T47D (cell line): ENCODE data around the gene KRTAP5-3.

ENCODE experiments used
- DNase-seq, 2 experiments: peaks; one replicate each; pipeline versions ENCODE4 v3.0.0 to v3.0.0-alpha.2; 2011 to 2012; ENCODE audit warnings: low read depth in 1 of 2, low spot score in 1 of 2
- JUND ChIP-seq: IDR thresholded peaks from 2 replicates; pipeline ENCODE4 v1.6.1; 2012; ENCODE audit warnings: low read depth
- in situ Hi-C: cut with HindIII; loops from 2 replicates; pipeline ENCODE4 v1.10.0; 2016; ENCODE audit warnings: low sequenced_read_pairs, low pct_unique_long_range_greater_than_20kb

KRTAP5-3 gene

GRCh38 chr11:1639666-1640065, 31.4 kb upstream of the KRTAP5-3 start:
- no peak for TF ChIP-seq JUND
- DNase-seq = no peak
- in situ Hi-C loops = no loop called here

DNA sequence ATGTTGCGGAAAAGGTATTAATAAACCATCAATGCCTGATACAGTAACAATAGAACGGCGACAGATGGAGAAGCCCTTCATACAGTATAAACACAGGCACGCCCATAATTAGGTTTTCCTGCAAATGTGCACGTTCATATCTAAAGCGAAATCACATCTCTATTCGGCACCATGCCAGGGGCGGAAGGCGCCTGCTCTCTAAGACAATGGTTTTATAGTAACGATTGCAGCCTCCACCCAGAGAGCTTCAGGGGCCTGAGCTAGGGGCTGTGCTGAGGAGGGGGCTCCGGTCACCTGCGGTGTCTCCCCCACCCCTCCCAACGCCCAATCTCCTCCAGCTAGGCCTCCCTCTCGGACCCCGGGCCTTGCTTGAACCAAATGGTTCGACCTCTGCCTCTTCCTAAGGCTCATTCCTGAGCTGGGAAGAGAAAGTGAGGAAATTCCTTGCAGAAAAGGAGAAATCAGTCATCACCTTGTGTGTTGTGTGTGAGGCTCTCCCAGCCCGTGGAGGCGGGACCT, 30.9 kb upstream of the KRTAP5-3 start:
- in situ Hi-C loops = no loop called here
- no peak for TF ChIP-seq JUND
- DNase-seq = no peak

DNA sequence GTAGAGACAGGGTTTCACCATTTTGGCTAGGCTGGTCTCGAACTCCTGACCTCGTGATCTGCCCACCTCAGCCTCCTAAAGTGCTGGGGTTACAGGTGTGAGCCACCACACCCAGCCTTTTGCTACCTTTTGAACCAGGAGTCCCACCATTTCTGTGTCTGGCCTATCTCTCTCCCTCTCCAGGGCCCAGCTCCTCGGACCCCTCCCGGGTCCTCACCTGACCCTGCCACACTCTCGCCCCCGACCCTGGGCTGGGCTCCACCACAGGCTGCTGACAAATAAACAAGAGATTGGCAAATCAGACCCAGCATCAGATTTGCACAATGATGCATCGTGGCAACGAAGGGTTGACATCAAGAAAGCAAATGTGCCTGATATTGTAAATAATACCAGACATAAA, 30.1 kb upstream of the KRTAP5-3 start:
- no peak for TF ChIP-seq JUND
- no peak for DNase-seq
- in situ Hi-C loops = no loop called here

- no peak for TF ChIP-seq JUND
- in situ Hi-C loops = no loop called here
- DNase-seq = no peak
Observed at GRCh38 chr11:1637628-1638027, 29.4 kb upstream of the KRTAP5-3 start.

DNA sequence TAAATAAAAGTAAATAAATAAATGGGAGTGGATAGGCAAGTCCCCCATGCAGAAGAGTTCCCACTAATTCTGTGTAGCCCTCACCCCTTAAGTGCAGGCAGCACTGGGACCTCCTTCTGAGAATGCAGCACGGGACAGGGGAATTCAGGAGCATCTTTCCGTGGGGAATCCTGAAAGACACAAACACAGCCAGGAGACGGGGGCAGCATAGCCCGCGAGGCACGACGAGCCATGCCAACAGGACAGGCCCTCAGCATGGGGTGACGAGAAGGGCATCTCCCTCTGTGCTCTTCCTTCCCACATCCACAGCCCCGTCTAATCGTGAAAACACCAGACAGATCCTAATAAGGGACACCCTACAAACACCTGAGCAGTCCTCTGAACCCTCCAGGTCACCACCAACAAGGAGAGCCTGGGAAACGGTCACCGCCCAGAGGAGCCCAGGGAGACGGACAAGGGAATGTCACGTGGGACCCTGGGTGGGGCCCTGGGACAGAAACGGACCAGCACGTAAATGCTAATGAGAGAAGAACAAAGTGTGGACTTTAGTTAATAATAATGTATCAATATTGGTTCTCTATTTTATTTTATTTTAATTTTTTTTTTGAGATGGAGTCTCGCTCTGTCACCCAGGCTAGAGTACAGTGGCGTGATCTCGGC, 28.2 kb upstream of the KRTAP5-3 start:
- TF ChIP-seq JUND = no peak
- in situ Hi-C loops = no loop called here

DNA sequence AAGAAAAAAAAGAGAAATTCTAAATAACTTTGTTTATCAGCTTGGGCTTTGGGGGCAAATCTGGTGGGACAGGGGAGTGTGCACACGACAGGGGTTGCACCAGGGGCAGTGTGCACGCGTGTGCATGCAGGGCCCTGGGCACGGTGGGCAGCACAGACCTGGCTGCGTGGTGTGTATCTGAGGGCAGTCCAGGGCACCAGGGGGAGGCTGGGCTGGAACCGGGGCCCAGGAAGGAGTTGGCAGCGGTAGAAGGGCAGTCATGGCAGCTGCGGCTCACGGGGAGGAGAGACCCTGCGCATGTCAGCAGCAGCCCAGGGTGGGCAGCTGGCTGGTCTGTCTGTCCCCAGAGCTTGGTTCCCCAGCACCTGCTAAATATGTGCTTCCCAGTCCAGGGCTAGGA, 25.6 kb upstream of the KRTAP5-3 start:
- no peak for DNase-seq
- TF ChIP-seq JUND = no peak
- in situ Hi-C loops = no loop called here

More for the DNA sequence above, 28.2 kb upstream of the KRTAP5-3 start:
- no peak for DNase-seq

DNA sequence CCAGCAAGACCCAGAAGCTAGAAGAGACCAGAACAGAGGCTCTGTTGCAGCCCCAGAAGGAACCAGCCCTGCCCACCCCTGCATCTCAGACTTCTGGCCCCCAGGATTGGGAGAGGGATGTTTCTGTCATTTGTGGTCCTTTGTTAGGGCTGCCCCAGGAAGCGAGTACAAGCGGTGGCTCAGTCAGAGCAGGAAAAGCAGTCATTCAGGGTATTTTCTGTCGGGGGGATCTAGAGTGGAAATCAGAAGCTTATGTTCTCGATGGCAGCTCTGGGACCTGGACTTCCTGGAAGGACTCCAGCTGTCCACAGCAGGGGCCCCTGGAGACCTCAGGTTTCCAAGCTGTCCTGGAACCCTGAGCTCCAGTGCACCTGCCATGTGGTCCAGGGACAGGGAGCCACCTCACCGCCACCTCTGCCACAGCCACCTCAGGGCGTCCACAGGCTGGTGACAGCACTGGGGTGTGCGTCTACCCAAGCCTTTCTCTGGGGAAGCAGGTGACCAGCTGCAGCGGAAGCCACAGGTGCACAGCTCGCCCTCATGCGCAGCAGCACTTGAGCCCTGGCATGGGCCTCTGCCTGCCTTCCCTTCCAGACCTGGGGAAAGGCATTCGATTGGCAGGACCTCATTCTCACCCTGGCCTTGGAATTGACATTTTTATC, 23.9 kb upstream of the KRTAP5-3 start:
- DNase-seq = no peak
- TF ChIP-seq JUND = no peak
- in situ Hi-C loops = no loop called here

DNA sequence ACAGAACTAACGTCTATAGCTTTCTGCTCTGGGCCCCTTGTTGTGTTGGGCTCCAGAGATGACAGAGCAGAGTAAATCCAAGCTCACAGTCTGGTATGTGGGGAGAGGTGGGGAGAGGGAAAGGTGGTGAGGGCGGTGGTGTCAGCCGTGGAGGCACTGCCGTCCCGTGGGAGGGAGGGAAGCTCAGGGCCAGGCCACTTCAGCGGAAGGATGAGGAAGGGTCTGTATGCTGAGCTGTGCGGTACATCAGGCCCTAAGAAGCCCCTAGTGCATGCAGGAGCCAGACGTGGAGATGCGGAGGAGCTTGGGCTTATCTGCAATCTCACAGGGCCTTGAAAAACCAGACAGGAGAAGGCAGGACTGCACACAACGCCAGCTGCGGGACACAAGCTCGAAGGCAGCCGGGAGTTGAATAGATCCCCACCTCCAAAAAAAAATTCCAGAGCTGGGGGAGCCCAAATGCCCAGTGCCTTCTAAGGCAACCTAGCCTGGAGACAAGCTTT, 22.9 kb upstream of the KRTAP5-3 start:
- in situ Hi-C loops = no loop called here
- no peak for DNase-seq
- no peak for TF ChIP-seq JUND

DNA sequence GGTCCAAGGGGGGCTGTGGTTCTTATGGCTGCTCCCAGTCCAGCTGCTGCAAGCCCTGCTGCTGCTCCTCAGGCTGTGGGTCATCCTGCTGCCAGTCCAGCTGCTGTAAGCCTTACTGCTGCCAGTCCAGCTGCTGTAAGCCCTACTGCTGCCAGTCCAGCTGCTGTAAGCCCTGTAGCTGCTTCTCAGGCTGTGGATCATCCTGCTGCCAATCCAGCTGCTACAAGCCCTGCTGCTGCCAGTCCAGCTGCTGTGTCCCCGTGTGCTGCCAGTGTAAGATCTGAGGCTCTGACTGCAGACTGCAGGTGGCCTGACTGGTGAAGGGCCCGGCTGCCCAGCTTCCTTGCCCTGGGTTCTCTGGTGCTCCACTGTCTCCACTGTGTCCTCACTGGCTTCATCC, 22.0 kb upstream of the KRTAP5-3 start:
- no peak for TF ChIP-seq JUND
- no peak for DNase-seq
- in situ Hi-C loops = no loop called here

GRCh38 chr11:1629326-1630185, 21.3 kb upstream of the KRTAP5-3 start, which contains the start of gene KRTAP5-5:
Gene KRTAP5-5, plus strand, starts transcription at chr11:1629775. Its CDS starts 66 bp downstream, at chr11:1629841.
- in situ Hi-C loops = no loop called here

GRCh38 chr11:1628506-1629325, 20.5 kb upstream of the KRTAP5-3 start:
- in situ Hi-C loops = no loop called here
- DNase-seq = peak; percentile 37 to 76
- TF ChIP-seq JUND = no peak

More at GRCh38 chr11:1629326-1630185, 21.3 kb upstream of the KRTAP5-3 start, which contains the start of gene KRTAP5-5:
- DNase-seq = no peak
- TF ChIP-seq JUND = no peak

DNA sequence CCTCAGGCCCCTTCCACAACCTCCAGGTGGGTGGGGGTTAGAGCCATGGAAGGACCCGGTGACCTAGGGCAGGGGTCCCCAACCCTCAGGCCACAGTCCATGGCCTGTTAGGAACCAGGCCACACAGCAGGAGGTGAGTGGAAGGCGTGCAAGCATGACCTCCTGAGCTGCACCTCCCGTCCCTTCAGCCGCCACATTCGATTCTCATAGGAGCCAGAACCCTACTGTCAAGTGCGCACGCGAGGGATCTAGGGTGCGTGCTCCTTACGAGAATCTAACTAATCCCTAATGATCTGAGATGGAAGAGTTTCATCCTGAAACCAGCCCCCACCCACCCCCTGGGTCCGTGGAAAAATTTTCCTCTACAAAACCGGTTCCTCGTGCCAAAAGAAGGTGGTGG, 17.3 kb upstream of the KRTAP5-3 start:
- in situ Hi-C loops = no loop called here
- no peak for TF ChIP-seq JUND
- no peak for DNase-seq
